ENCODE results near the gene APOBEC2.

Gene APOBEC2

DNA sequence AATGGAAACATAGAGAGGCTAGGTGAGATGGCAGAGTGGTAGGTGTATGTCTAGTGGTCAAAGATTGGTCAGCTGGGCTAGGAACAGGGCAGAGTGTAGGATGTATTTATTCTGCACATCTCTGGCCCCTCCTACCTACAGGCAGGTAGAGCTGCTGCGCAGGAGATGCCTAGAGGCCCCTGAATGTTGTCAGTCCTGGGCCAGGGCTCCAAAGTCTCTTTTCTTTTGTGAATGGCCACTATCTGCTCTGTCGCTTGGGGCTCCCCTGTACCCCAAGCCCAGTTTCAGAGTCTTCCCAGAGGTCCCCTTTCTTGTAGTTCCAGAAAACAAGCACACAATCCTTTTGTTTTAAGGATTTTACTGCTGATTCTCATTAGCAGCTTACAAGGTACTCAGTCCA is 5.7 kb upstream of the APOBEC2 start:
- no peaks in the 10 kb centered on the region for H3K27me3 ChIP-seq (ENCODE audit: control insufficient read depth, insufficient read depth, low read length)
- no peak overlapping the region for H3K4me3 ChIP-seq (ENCODE audit: low read length)
- no CpG with 5 or more reads among the region's 2 CpGs for WGBS (ENCODE audit: insufficient coverage, insufficient read length)
- H3K9me3 ChIP-seq (ENCODE audit: control insufficient read depth, insufficient read depth, low read length): no peaks in the 10 kb centered on the region
- DNase-seq (ENCODE audit: low read depth, low spot score): no peak
- no peak overlapping the region for H3K27ac ChIP-seq (ENCODE audit: low read length)
- H3K36me3 ChIP-seq (ENCODE audit: control insufficient read depth, insufficient read depth, low read length): no peaks in the 10 kb centered on the region
- H3K4me1 ChIP-seq (ENCODE audit: control insufficient read depth, insufficient read depth, low read length): no peaks in the 10 kb centered on the region

DNA sequence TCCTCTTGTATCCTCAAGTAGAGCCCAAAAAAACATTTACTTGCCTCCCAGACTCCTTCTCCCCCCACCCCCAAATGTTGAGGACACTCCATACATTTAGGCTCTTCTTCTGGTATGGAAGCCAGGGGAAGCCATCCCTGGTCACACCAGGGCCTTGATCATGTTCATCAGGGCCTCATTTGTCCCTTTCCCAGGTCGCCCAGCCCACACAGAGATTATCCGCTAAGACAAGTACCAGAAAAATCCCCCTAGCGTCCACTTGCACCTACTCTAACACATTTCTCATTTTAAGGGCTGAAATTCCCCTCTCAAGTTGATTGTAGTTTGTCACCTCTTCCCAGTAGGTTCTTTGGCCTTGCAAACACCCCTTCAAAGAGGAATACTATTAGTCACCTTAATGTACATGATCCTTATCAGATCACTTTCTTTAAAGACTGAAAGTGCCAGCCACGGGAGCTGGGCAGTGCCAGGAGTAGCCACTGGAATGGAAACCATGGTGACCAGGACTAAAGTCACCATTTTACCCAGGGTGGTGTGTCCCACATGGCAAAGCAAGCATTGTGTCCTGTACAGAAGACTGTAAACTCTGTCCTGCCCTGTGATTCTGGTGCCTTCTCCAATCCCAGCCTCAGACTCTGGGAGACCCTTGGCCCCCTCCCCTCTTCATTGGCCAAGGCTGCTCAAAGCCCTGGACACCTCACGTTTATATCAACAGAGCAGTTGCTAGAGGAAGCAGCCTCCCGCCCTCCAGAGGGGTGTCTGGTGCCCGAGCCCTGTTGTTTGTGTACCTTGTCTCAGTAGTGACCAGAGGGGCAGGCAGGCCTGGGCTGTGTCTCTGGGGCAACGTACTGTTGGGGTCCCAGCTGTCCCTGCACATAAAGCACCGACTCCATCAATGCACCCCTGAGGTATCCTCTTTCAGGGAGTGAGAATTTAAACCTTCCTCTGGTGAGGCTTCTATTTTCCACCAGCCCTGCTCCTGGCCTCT is 5.0 kb upstream of the APOBEC2 start:
- WGBS (ENCODE audit: insufficient coverage, insufficient read length): no CpG with 5 or more reads among the region's 9 CpGs
- no peaks in the 10 kb centered on the region for H3K4me1 ChIP-seq (ENCODE audit: control insufficient read depth, insufficient read depth, low read length)
- DNase-seq (ENCODE audit: low read depth, low spot score): no peak
- no peaks in the 10 kb centered on the region for H3K9me3 ChIP-seq (ENCODE audit: control insufficient read depth, insufficient read depth, low read length)
- no peaks in the 10 kb centered on the region for H3K36me3 ChIP-seq (ENCODE audit: control insufficient read depth, insufficient read depth, low read length)
- no peak overlapping the region for H3K4me3 ChIP-seq (ENCODE audit: low read length)
- H3K27me3 ChIP-seq (ENCODE audit: control insufficient read depth, insufficient read depth, low read length): no peaks in the 10 kb centered on the region
- no peak overlapping the region for H3K27ac ChIP-seq (ENCODE audit: low read length)

DNA sequence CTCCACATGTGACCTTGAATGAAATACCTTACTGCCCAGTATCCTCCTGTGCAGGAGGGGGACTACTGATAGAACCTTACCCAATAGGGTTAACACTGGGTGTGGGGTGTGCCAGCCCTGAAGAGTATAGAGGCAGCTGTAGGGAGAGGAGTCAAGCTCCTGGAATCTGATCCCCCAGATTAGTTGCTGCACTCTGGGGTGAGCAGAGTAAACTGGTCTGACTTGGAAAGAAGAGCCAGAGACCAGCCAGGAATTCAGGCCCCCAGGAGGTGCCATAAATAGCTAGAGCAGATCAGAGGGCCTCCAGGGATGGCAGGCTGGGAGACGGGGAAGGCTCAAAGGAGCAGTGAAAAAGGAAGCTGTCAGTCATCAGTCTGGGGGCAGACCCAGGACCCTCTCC is 3.5 kb upstream of the APOBEC2 start:
- no peak for DNase-seq (ENCODE audit: low read depth, low spot score)

GRCh38 chr6:41049955-41050354 is 3.0 kb upstream of the APOBEC2 start:
- Histone ChIP-seq H3K27ac (ENCODE audit: low read length) (no peak overlapping the region), H3K27me3 (ENCODE audit: control insufficient read depth, insufficient read depth, low read length) (no peaks in the 10 kb centered on the region), H3K4me3 (ENCODE audit: low read length) (no peak overlapping the region), H3K4me1 (ENCODE audit: control insufficient read depth, insufficient read depth, low read length) (no peaks in the 10 kb centered on the region), H3K9me3 (ENCODE audit: control insufficient read depth, insufficient read depth, low read length) (no peaks in the 10 kb centered on the region), H3K36me3 (ENCODE audit: control insufficient read depth, insufficient read depth, low read length) (no peaks in the 10 kb centered on the region)
- WGBS (ENCODE audit: insufficient coverage, insufficient read length): no CpG with 5 or more reads among the region's 7 CpGs
- no peak for DNase-seq (ENCODE audit: low read depth, low spot score)

More for the DNA sequence above, 3.5 kb upstream of the APOBEC2 start:
- H3K27me3 ChIP-seq (ENCODE audit: control insufficient read depth, insufficient read depth, low read length): no peaks in the 10 kb centered on the region
- WGBS (ENCODE audit: insufficient coverage, insufficient read length): no CpG with 5 or more reads among the region's 1 CpG
- H3K4me1 ChIP-seq (ENCODE audit: control insufficient read depth, insufficient read depth, low read length): no peaks in the 10 kb centered on the region
- H3K36me3 ChIP-seq (ENCODE audit: control insufficient read depth, insufficient read depth, low read length): no peaks in the 10 kb centered on the region
- H3K4me3 ChIP-seq (ENCODE audit: low read length): no peak overlapping the region
- H3K9me3 ChIP-seq (ENCODE audit: control insufficient read depth, insufficient read depth, low read length): no peaks in the 10 kb centered on the region
- no peak overlapping the region for H3K27ac ChIP-seq (ENCODE audit: low read length)

- WGBS (ENCODE audit: insufficient coverage, insufficient read length): no CpG with 5 or more reads among the region's 3 CpGs
- H3K4me3 ChIP-seq (ENCODE audit: low read length): no peak overlapping the region
- no peaks in the 10 kb centered on the region for H3K36me3 ChIP-seq (ENCODE audit: control insufficient read depth, insufficient read depth, low read length)
- H3K4me1 ChIP-seq (ENCODE audit: control insufficient read depth, insufficient read depth, low read length): no peaks in the 10 kb centered on the region
- H3K27ac ChIP-seq (ENCODE audit: low read length): no peak overlapping the region
- no peak for DNase-seq (ENCODE audit: low read depth, low spot score)
- H3K27me3 ChIP-seq (ENCODE audit: control insufficient read depth, insufficient read depth, low read length): no peaks in the 10 kb centered on the region
- no peaks in the 10 kb centered on the region for H3K9me3 ChIP-seq (ENCODE audit: control insufficient read depth, insufficient read depth, low read length)
These were observed 2.5 kb upstream of the APOBEC2 start for GRCh38 chr6:41050536-41050935.

- no peak for DNase-seq (ENCODE audit: low read depth, low spot score)
- H3K4me1 ChIP-seq (ENCODE audit: control insufficient read depth, insufficient read depth, low read length): no peaks in the 10 kb centered on the region
- no peaks in the 10 kb centered on the region for H3K27me3 ChIP-seq (ENCODE audit: control insufficient read depth, insufficient read depth, low read length)
- no CpG with 5 or more reads among the region's 5 CpGs for WGBS (ENCODE audit: insufficient coverage, insufficient read length)
- H3K4me3 ChIP-seq (ENCODE audit: low read length): no peak overlapping the region
- no peak overlapping the region for H3K27ac ChIP-seq (ENCODE audit: low read length)
- H3K9me3 ChIP-seq (ENCODE audit: control insufficient read depth, insufficient read depth, low read length): no peaks in the 10 kb centered on the region
- no peaks in the 10 kb centered on the region for H3K36me3 ChIP-seq (ENCODE audit: control insufficient read depth, insufficient read depth, low read length)
These were observed 1.1 kb upstream of the APOBEC2 start for GRCh38 chr6:41051873-41052272.

GRCh38 chr6:41054511-41054910 is 1.5 kb downstream of the APOBEC2 start:
- no CpG with 5 or more reads among the region's 3 CpGs for WGBS (ENCODE audit: insufficient coverage, insufficient read length)
- H3K36me3 ChIP-seq (ENCODE audit: control insufficient read depth, insufficient read depth, low read length): no peaks in the 10 kb centered on the region
- no peak for DNase-seq (ENCODE audit: low read depth, low spot score)
- no peaks in the 10 kb centered on the region for H3K4me1 ChIP-seq (ENCODE audit: control insufficient read depth, insufficient read depth, low read length)
- H3K27ac ChIP-seq (ENCODE audit: low read length): no peak overlapping the region
- no peaks in the 10 kb centered on the region for H3K9me3 ChIP-seq (ENCODE audit: control insufficient read depth, insufficient read depth, low read length)
- H3K4me3 ChIP-seq (ENCODE audit: low read length): no peak overlapping the region
- no peaks in the 10 kb centered on the region for H3K27me3 ChIP-seq (ENCODE audit: control insufficient read depth, insufficient read depth, low read length)

GRCh38 chr6:41055149-41055548 is 2.1 kb downstream of the APOBEC2 start:
- DNase-seq (ENCODE audit: low read depth, low spot score): no peak

DNA sequence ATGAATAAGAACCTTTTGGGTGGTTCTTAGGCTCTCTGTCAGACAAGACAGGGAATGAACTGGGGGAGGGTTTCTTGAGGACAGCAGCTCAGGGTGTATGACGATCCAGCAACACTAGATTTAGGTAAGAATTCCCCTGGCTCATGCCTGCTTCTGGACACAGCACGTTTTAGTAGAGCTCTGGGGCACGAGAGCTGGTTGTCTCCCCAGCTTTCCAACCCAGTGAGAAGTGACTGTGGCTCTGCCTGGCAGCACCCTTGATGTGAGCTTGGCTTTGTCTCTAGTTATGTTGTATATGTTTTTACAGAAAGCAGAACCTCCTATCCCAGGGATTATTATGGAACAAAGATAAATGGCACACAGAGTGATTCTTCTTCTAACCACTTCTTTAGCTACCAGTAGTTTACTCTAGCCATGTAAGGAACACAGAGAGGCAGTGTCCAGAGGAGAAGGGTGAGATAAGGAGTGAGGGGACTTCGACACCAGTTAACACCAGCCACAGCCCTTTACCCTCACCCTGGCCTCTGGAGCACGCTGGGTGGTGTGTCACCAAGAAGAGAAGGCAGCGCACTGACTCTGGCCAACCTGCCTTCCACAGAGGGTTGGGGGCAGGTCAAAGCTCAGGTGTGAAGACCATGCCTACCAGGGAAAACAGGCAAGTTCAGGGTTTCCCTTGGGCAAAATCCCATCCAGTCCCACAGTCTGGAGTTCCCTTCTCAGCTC is 3.9 kb downstream of the APOBEC2 start:
- H3K4me1 ChIP-seq (ENCODE audit: control insufficient read depth, insufficient read depth, low read length): no peaks in the 10 kb centered on the region
- WGBS (ENCODE audit: insufficient coverage, insufficient read length): no CpG with 5 or more reads among the region's 6 CpGs

More at GRCh38 chr6:41055149-41055548, 2.1 kb downstream of the APOBEC2 start:
- Histone ChIP-seq H3K27ac (ENCODE audit: low read length) (no peak overlapping the region), H3K27me3 (ENCODE audit: control insufficient read depth, insufficient read depth, low read length) (no peaks in the 10 kb centered on the region), H3K4me3 (ENCODE audit: low read length) (no peak overlapping the region), H3K36me3 (ENCODE audit: control insufficient read depth, insufficient read depth, low read length) (no peaks in the 10 kb centered on the region), H3K9me3 (ENCODE audit: control insufficient read depth, insufficient read depth, low read length) (no peaks in the 10 kb centered on the region), H3K4me1 (ENCODE audit: control insufficient read depth, insufficient read depth, low read length) (no peaks in the 10 kb centered on the region)
- no CpG with 5 or more reads among the region's 3 CpGs for WGBS (ENCODE audit: insufficient coverage, insufficient read length)

GRCh38 chr6:41058783-41059181 is 5.8 kb downstream of the APOBEC2 start:
- WGBS (ENCODE audit: insufficient coverage, insufficient read length): no CpG with 5 or more reads among the region's 2 CpGs
- H3K27me3 ChIP-seq (ENCODE audit: control insufficient read depth, insufficient read depth, low read length): no peaks in the 10 kb centered on the region
- H3K36me3 ChIP-seq (ENCODE audit: control insufficient read depth, insufficient read depth, low read length): no peaks in the 10 kb centered on the region; the same call in 1 of the 2 replicates
- no peak overlapping the region for H3K27ac ChIP-seq (ENCODE audit: low read length)
- no peaks in the 10 kb centered on the region for H3K4me1 ChIP-seq (ENCODE audit: control insufficient read depth, insufficient read depth, low read length)
- no peaks in the 10 kb centered on the region for H3K9me3 ChIP-seq (ENCODE audit: control insufficient read depth, insufficient read depth, low read length)
- no peak for DNase-seq (ENCODE audit: low read depth, low spot score)
- H3K4me3 ChIP-seq (ENCODE audit: low read length): no peak overlapping the region

More for the DNA sequence above, 3.9 kb downstream of the APOBEC2 start:
- no peak for DNase-seq (ENCODE audit: low read depth, low spot score)
- no peaks in the 10 kb centered on the region for H3K9me3 ChIP-seq (ENCODE audit: control insufficient read depth, insufficient read depth, low read length)
- no peaks in the 10 kb centered on the region for H3K36me3 ChIP-seq (ENCODE audit: control insufficient read depth, insufficient read depth, low read length)
- H3K27ac ChIP-seq (ENCODE audit: low read length): no peak overlapping the region
- no peaks in the 10 kb centered on the region for H3K27me3 ChIP-seq (ENCODE audit: control insufficient read depth, insufficient read depth, low read length)
- H3K4me3 ChIP-seq (ENCODE audit: low read length): no peak overlapping the region
